ENCODE measurements around the gene BTN3A1. TPM values are rescaled to one million over a fixed set of nuclear protein-coding genes. Genes with fewer than 3 reads are reported as not detected.

BTN3A1 gene
- total and polyA plus RNA-seq, 2 experiments from 2014 or later: 1.9 to 3.5 TPM

DNA sequence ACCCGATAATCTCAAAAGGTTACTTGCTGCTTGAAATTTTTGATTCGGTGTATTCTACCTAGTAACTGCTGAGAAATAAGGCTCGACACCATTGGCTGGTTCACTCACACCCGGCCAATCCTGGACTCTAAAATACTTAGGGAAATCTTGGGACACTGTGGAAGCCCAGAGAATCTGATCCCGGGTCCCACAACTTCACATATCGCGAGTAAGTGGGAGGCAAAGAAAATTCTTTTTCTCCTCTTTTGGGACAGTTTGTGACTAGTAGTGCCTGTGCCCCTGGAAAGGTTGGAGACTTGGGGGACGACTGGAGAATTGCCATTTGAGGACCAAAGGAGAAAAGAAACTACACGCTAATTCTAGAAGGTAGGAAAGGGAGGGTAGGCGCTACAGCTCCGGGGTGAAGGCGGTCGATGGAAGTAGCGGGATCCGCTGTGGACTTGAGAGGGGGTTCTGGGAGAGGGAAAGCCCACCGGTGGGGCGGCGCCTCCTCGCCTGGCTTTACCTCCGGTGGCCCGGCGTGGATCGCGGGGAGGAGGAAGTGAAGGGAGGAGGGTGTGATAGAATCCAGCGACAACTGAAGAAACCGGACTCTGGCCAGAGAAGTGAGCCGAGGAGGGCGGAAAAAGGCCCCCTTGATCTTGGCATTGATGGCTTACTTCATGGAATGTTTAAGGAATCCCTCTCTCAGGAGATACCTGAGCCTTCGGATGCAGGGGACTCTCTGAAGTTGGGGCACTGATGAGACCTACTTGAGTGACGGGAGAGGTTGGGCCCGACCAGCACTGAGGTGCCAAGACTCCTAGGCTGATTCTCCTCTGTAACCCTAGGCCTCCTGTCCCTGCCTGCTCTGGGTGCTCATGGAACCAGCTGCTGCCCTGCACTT, 19.4 kb downstream of the BTN3A1 start:
- Histone ChIP-seq H3K4me3 (peak overlapping the region; percentile 91), H3K27ac (peak overlapping the region; percentile 83), H3K27me3 (no peaks in the 10 kb centered on the region), H3K4me1 (ENCODE audit: low read depth) (peaks cover 5% of the 10 kb centered on the region), H3K36me3 (no peaks in the 10 kb centered on the region), H3K9me3 (ENCODE audit: low read depth) (no peaks in the 10 kb centered on the region)
- peak; percentile 90 to 91 for DNase-seq (ENCODE audit: low read depth in 1 of 2, low spot score in 1 of 2)
- TF ChIP-seq, protein P1, sequence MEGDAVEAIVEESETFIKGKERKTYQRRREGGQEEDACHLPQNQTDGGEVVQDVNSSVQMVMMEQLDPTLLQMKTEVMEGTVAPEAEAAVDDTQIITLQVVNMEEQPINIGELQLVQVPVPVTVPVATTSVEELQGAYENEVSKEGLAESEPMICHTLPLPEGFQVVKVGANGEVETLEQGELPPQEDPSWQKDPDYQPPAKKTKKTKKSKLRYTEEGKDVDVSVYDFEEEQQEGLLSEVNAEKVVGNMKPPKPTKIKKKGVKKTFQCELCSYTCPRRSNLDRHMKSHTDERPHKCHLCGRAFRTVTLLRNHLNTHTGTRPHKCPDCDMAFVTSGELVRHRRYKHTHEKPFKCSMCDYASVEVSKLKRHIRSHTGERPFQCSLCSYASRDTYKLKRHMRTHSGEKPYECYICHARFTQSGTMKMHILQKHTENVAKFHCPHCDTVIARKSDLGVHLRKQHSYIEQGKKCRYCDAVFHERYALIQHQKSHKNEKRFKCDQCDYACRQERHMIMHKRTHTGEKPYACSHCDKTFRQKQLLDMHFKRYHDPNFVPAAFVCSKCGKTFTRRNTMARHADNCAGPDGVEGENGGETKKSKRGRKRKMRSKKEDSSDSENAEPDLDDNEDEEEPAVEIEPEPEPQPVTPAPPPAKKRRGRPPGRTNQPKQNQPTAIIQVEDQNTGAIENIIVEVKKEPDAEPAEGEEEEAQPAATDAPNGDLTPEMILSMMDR (IDR thresholded peaks at IDR 0.05; ENCODE audit: low read depth, low read length): no peak

DNA sequence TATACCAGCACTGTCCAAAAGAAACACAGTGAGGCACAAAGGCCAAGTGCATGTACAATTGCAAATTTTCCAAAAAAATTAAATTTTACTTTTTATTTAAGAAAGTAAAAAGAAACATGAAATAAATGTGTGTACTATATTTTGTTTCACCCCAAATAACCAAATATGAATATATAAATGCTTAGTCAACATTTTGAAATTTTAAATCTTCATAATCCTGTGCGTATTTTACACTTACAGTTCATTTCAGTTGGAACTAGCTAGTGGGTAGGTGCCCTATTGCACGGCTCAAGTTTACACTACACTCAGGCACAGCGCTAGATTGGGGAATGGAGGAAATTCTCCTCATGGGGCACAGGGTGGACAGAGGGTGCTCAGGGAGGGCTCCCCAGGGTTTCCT, 20.3 kb downstream of the BTN3A1 start:
- Histone ChIP-seq H3K36me3 (no peaks in the 10 kb centered on the region), H3K4me3 (peak overlapping the region; percentile 91), H3K27me3 (no peaks in the 10 kb centered on the region), H3K4me1 (ENCODE audit: low read depth) (peaks cover 5% of the 10 kb centered on the region), H3K9me3 (ENCODE audit: low read depth) (no peaks in the 10 kb centered on the region), H3K27ac (no peak overlapping the region)
- TF ChIP-seq, protein P1 (IDR thresholded peaks at IDR 0.05; ENCODE audit: low read depth, low read length): no peak
- DNase-seq (ENCODE audit: low read depth in 1 of 2, low spot score in 1 of 2): no peak

DNA sequence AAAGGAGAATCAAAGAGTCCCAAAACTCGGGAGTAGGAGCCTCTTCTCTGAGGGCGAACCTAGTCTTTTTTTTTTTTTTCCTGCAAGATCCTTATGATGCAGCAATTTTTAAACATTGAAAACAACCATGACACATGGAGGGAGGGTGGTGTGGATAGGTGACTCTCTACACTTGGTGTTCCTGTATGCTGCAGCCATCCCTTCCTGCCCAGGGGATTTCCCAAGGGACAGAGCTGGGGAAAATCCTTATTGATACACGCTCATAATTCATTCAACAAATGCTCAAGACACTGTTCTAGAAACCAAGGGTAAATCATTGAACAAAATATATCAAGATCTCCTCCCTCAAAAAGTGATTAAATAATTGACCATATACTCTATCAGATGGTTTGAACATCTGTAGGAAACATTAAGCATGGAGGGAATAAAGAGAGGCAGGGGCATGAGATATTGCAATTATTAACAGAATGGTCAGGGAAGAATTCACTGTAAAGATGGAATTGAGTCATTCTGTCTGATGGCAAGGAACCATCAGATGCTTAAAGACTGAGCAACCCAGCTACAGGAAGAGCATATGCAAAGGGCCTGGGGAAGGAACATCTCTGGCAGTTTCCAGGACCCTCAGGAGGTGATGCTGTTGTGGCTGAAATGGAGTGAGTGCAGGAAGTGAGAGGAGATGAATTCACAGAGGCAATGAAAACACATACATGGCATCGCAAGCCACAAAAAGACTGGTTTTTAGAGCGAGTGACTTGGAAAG, 24.8 kb downstream of the BTN3A1 start:
- Histone ChIP-seq H3K27me3 (no peaks in the 10 kb centered on the region), H3K27ac (no peak overlapping the region), H3K9me3 (ENCODE audit: low read depth) (no peaks in the 10 kb centered on the region), H3K4me1 (ENCODE audit: low read depth) (no peaks in the 10 kb centered on the region), H3K4me3 (no peak overlapping the region), H3K36me3 (peaks cover 3% of the 10 kb centered on the region)
- TF ChIP-seq, protein P1 (IDR thresholded peaks at IDR 0.05; ENCODE audit: low read depth, low read length): no peak
- DNase-seq (ENCODE audit: low read depth in 1 of 2, low spot score in 1 of 2): no peak

DNA sequence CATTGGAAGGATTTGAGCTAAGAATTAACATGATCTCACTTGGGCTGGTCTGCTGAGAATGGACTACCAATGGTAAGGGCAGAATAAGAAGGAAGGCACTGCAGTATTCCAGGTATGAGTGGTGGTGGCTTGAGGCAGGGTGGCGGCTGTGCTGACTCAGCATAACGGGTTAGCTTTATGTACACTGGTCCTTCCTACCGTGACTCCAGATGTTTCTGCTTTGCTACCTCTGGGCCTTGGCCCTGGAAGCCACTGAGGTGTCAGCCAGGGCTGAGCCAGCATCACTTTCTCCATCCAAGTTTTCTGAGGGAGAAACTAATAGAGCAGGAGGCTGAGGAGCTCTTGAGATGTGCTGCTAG, 25.4 kb downstream of the BTN3A1 start:
- no peak for DNase-seq (ENCODE audit: low read depth in 1 of 2, low spot score in 1 of 2)
- H3K4me3 ChIP-seq: no peak overlapping the region
- no peak overlapping the region for H3K27ac ChIP-seq
- TF ChIP-seq, protein P1 (IDR thresholded peaks at IDR 0.05; ENCODE audit: low read depth, low read length): no peak
- H3K4me1 ChIP-seq (ENCODE audit: low read depth): no peaks in the 10 kb centered on the region
- H3K9me3 ChIP-seq (ENCODE audit: low read depth): no peaks in the 10 kb centered on the region
- H3K36me3 ChIP-seq: peaks cover 3% of the 10 kb centered on the region
- H3K27me3 ChIP-seq: no peaks in the 10 kb centered on the region

DNA sequence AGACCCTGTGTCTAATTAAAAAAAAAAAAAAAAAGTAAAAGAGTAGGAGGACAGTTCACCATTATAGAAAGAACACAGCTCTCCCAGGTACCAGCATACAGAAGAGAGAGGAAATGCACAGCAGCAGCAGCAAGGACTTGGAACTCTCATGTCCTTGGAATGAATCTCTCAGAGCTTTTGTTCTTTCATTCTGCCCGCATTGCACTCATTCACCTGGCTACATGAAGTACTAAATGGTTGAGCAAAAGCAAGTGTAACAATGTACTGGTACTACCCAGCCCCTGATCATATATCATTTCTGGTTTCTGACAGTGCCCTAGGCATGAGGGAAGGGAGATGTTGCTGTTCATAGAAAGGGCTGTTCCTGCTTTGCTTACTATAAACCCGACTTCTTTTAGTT, 26.1 kb downstream of the BTN3A1 start:
- TF ChIP-seq, protein P1 (IDR thresholded peaks at IDR 0.05; ENCODE audit: low read depth, low read length): no peak
- H3K4me3 ChIP-seq: no peak overlapping the region
- no peaks in the 10 kb centered on the region for H3K27me3 ChIP-seq
- no peaks in the 10 kb centered on the region for H3K9me3 ChIP-seq (ENCODE audit: low read depth)
- H3K36me3 ChIP-seq: peaks cover 3% of the 10 kb centered on the region
- H3K27ac ChIP-seq: no peak overlapping the region
- no peaks in the 10 kb centered on the region for H3K4me1 ChIP-seq (ENCODE audit: low read depth)
- no peak for DNase-seq (ENCODE audit: low read depth in 1 of 2, low spot score in 1 of 2)

All from cardiac muscle cell (in vitro differentiated cells and primary cell).